Smooth muscle cell (in vitro differentiated cells): ENCODE data around the gene C14orf93. TPM values are rescaled to one million over a fixed set of nuclear protein-coding genes. Genes with fewer than 3 reads are reported as not detected.

ENCODE experiments used
- DNase-seq: peaks from one replicate; lab custom pipeline; 2025; ENCODE audit not compliant: unreplicated experiment; lab: John Stamatoyannopoulos, UW
- H2AFZ ChIP-seq: fragments of 200-600 bp; sonication (generic); 2 replicates; pipeline ENCODE4 v1.6.0; 2016; ENCODE audit warnings: antibody characterized with exemption, low read depth, mild to moderate bottlenecking
- H3F3A ChIP-seq: fragments of 200-600 bp; sonication (generic); 2 replicates; pipeline ENCODE4 v1.6.0; 2017; ENCODE audit warnings: antibody characterized with exemption, low read depth
- H3K27ac ChIP-seq: fragments of 200-600 bp; sonication (generic); 2 replicates; pipeline ENCODE4 v1.5.1; 2016; ENCODE audit warnings: low read depth, mild to moderate bottlenecking
- H3K27me3 ChIP-seq: fragments of 200-600 bp; sonication (generic); 2 replicates; pipeline ENCODE4 v1.6.1; 2016; ENCODE audit warnings: low read depth, mild to moderate bottlenecking
- H3K36me3 ChIP-seq: fragments of 200-600 bp; sonication (generic); 2 replicates; pipeline ENCODE4 v1.5.1; 2016; ENCODE audit warnings: low read depth
- H3K4me1 ChIP-seq: fragments of 200-600 bp; sonication (generic); 2 replicates; pipeline ENCODE4 v1.5.1; 2016; ENCODE audit warnings: low read depth
- H3K4me2 ChIP-seq: fragments of 200-600 bp; sonication (generic); 2 replicates; pipeline ENCODE4 v1.6.0; 2016; ENCODE audit warnings: mild to moderate bottlenecking
- H3K4me3 ChIP-seq: fragments of 200-600 bp; sonication (generic); 2 replicates; pipeline ENCODE4 v1.5.1; 2016; ENCODE audit warnings: mild to moderate bottlenecking
- H3K79me2 ChIP-seq: fragments of 200-600 bp; sonication (generic); 2 replicates; pipeline ENCODE4 v1.6.0; 2016; ENCODE audit warnings: low read depth, mild to moderate bottlenecking
- H3K9ac ChIP-seq: fragments of 200-600 bp; sonication (generic); 2 replicates; pipeline ENCODE4 v1.6.0; 2016; ENCODE audit warnings: low read depth
- H3K9me3 ChIP-seq: fragments of 200-600 bp; sonication (generic); replicated peaks from 2 replicates; pipeline ENCODE4 v1.5.1; 2016; ENCODE audit warnings: low read depth
- H4K20me1 ChIP-seq: fragments of 200-600 bp; sonication (generic); 2 replicates; pipeline ENCODE4 v1.6.0; 2016; ENCODE audit warnings: low read depth
- WGBS: methylation state at CpG from one replicate; pipeline ENCODE4 v1.1.7; 2016; ENCODE audit warnings: low lambda C conversion rate; 5-methylcytosine and 5-hydroxymethylcytosine counted together
- polyA plus RNA-seq: library from polyadenylated mRNA; unstranded; fragments of >200 nt; fragmentation: Nextera tagmentation; extraction: Ambion mirVana; gene quantifications from 2 replicates; pipeline ENCODE4 v1.2.1, GENCODE V29; 2016
- total RNA-seq: library from RNA; depleted of rRNA; stranded (reverse); fragments of >200 nt; gene quantifications from 2 replicates; pipeline ENCODE4 v1.2.3, GENCODE V29; 2014
- TF ChIP-seq, protein P1 (sequence below): fragments of 200-600 bp; sonication (generic); IDR thresholded peaks from 2 replicates; pipeline ENCODE4 v1.5.1; 2017; ENCODE audit warnings: borderline replicate concordance, mild to moderate bottlenecking, antibody characterized with exemption; ENCODE audit not compliant: insufficient read depth, poor library complexity, severe bottlenecking

C14orf93 gene
- total and polyA plus RNA-seq, 2 experiments from 2014 or later: 6.7 to 10.2 TPM

- no peaks in the 10 kb centered on the region for H3K36me3 ChIP-seq
- no peaks in the 10 kb centered on the region for H4K20me1 ChIP-seq
- no peak overlapping the region for H2AFZ ChIP-seq
- TF ChIP-seq, protein P1, sequence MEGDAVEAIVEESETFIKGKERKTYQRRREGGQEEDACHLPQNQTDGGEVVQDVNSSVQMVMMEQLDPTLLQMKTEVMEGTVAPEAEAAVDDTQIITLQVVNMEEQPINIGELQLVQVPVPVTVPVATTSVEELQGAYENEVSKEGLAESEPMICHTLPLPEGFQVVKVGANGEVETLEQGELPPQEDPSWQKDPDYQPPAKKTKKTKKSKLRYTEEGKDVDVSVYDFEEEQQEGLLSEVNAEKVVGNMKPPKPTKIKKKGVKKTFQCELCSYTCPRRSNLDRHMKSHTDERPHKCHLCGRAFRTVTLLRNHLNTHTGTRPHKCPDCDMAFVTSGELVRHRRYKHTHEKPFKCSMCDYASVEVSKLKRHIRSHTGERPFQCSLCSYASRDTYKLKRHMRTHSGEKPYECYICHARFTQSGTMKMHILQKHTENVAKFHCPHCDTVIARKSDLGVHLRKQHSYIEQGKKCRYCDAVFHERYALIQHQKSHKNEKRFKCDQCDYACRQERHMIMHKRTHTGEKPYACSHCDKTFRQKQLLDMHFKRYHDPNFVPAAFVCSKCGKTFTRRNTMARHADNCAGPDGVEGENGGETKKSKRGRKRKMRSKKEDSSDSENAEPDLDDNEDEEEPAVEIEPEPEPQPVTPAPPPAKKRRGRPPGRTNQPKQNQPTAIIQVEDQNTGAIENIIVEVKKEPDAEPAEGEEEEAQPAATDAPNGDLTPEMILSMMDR: no peak
- H3K79me2 ChIP-seq: no peaks in the 10 kb centered on the region
- no peak overlapping the region for H3K4me3 ChIP-seq
- H3K9ac ChIP-seq: no peak overlapping the region
- no peak overlapping the region for H3K27ac ChIP-seq
- H3K4me2 ChIP-seq: no peak overlapping the region
- DNase-seq: no peak
- WGBS: 91% methylated on average over 7 of the region's 8 CpGs
- H3K9me3 ChIP-seq: no peaks in the 10 kb centered on the region
- no peaks in the 10 kb centered on the region for H3F3A ChIP-seq
- H3K4me1 ChIP-seq: no peaks in the 10 kb centered on the region
- no peaks in the 10 kb centered on the region for H3K27me3 ChIP-seq
Measured at GRCh38 chr14:23041729-23042128, 31.8 kb upstream of the C14orf93 start.

GRCh38 chr14:23040100-23040499 lies 30.2 kb upstream of the C14orf93 start:
- Histone ChIP-seq H3K27me3 (no peaks in the 10 kb centered on the region), H3K36me3 (no peaks in the 10 kb centered on the region), H3K27ac (no peak overlapping the region), H2AFZ (no peak overlapping the region), H3F3A (no peaks in the 10 kb centered on the region), H3K9ac (no peak overlapping the region), H3K4me1 (no peaks in the 10 kb centered on the region), H3K9me3 (no peaks in the 10 kb centered on the region), H4K20me1 (no peaks in the 10 kb centered on the region), H3K4me3 (no peak overlapping the region), H3K4me2 (no peak overlapping the region), H3K79me2 (no peaks in the 10 kb centered on the region)
- TF ChIP-seq, protein P1: no peak
- no peak for DNase-seq
- 92% methylated on average over 4 of the region's 4 CpGs for WGBS

DNA sequence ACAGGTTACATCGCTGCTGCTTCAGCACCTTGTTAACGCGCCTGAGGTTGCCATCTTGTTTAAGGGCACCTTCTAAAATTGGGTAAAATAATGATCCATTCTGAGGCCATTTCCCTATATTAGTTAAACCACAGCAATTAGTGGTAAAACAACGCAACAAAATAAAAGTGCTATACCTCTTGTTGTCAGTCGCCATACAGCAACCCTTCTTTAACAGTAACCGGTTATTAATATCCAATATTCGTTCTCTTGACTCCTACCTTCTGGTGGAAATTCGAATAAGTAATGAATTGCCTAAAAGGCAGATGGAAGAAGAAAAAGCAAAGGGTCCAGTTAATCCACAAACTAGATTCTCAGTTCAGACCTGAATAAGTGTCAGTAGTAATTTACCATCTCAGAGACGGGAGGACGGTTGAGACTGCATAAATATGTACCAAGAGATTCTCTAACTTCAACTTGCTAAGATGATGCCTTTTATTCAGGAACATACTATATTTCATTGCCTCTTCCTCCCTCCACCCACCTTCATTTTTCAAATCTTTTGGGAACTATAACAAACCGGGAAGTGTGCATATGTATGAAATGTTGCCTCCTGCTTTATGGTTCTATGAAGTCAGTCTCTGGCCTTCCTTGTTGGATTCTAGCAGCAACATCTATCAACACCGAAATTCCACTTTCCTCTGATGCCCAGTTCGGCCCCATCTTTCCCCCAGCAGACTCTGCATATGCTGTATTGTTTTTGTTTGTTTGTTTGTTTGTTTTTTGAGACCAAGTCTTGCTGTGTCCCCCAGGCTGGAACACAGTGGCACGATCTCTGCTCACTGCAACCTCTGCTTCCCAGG lies 25.6 kb upstream of the C14orf93 start:
- Histone ChIP-seq H3K9ac (no peak overlapping the region), H3K27ac (peak overlapping the region; percentile 94), H3K36me3 (peaks cover 10% of the 10 kb centered on the region), H3K4me3 (peak overlapping the region; percentile 72), H2AFZ (peak overlapping the region; percentile 95), H3K79me2 (peaks cover 34% of the 10 kb centered on the region), H3F3A (no peaks in the 10 kb centered on the region), H3K4me1 (peaks cover 11% of the 10 kb centered on the region), H3K9me3 (no peaks in the 10 kb centered on the region), H3K4me2 (peak overlapping the region; percentile 91), H3K27me3 (no peaks in the 10 kb centered on the region), H4K20me1 (no peaks in the 10 kb centered on the region)
- TF ChIP-seq, protein P1: no peak
- WGBS: 71% methylated on average over 14 of the region's 14 CpGs
- DNase-seq: no peak
